ENCODE results near the gene OGFOD3. TPM values are rescaled to one million over a fixed set of nuclear protein-coding genes. Genes with fewer than 3 reads are reported as not detected.

The OGFOD3 gene
- total RNA-seq, 1 experiment from 2014 or later, result 25.0 TPM

DNA sequence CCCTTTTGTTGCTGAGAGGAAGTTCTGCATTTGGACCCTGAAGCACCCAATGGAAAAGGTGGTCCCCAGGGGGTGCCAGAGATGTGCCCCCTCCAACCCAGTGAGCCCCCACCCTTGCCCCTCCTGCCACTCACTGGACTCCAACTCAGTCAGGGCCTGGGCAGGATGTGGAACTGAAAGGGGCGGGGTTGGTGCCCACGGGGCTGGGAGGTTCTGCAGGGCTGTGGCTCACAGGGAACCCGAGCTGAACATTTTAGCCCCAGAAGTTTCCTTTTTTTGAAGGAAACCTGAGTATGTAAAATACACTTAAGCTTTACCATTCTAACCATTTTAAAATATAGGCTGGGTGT is 15.8 kb upstream of the OGFOD3 start:
- Histone ChIP-seq H3K4me3 (ENCODE audit: low read depth, low read length, poor library complexity, severe bottlenecking) (no peak overlapping the region), H3K27ac (ENCODE audit: low read depth, low read length, poor library complexity, severe bottlenecking) (no peak overlapping the region), H3K27me3 (replicated peaks; ENCODE audit: insufficient read depth, low read depth, low read length, poor library complexity) (no peaks in the 10 kb centered on the region), H3K9me3 (ENCODE audit: low read depth, low read length, poor library complexity, severe bottlenecking) (no peaks in the 10 kb centered on the region), H3K4me1 (ENCODE audit: insufficient read depth, low read length, poor library complexity, severe bottlenecking) (no peaks in the 10 kb centered on the region), H3K36me3 (ENCODE audit: insufficient read depth, low read length, poor library complexity, severe bottlenecking) (no peaks in the 10 kb centered on the region)
- POLR2A ChIA-PET (ENCODE audit: low non-redundant PET), result interaction anchor here (0.6 kb wide), 1 partner anchor 100 kb away, joined by 3 read pairs; the partner anchor contains the start of gene SECTM1
- BruUV-seq (replicated peaks), result no TSS peak
- TF ChIP-seq CTCF (conservative IDR thresholded peaks at IDR 0.05; ENCODE audit: low read depth, low read length) (no peak), EZH2 (IDR thresholded peaks at IDR 0.05; ENCODE audit: borderline replicate concordance, low read depth, low read length, poor library complexity, severe bottlenecking) (no peak)
- CTCF ChIA-PET, result interaction anchor here (1.0 kb wide), 1 partner anchor 10 kb away, joined by 3 read pairs; no protein-coding TSS in a partner anchor
- DNase-seq (ENCODE audit: low spot score), result no peak
- intact Hi-C loops (cut with micrococcal nuclease; ENCODE audit: unreplicated experiment), result no loop called here

- Histone ChIP-seq H3K27me3 (replicated peaks; ENCODE audit: insufficient read depth, low read depth, low read length, poor library complexity) (no peaks in the 10 kb centered on the region), H3K4me1 (ENCODE audit: insufficient read depth, low read length, poor library complexity, severe bottlenecking) (no peaks in the 10 kb centered on the region), H3K36me3 (ENCODE audit: insufficient read depth, low read length, poor library complexity, severe bottlenecking) (no peaks in the 10 kb centered on the region), H3K27ac (ENCODE audit: low read depth, low read length, poor library complexity, severe bottlenecking) (no peak overlapping the region), H3K4me3 (ENCODE audit: low read depth, low read length, poor library complexity, severe bottlenecking) (no peak overlapping the region), H3K9me3 (ENCODE audit: low read depth, low read length, poor library complexity, severe bottlenecking) (no peaks in the 10 kb centered on the region)
- TF ChIP-seq CTCF (conservative IDR thresholded peaks at IDR 0.05; ENCODE audit: low read depth, low read length) (no peak), EZH2 (IDR thresholded peaks at IDR 0.05; ENCODE audit: borderline replicate concordance, low read depth, low read length, poor library complexity, severe bottlenecking) (no peak)
- BruUV-seq (replicated peaks), result no TSS peak
- POLR2A ChIA-PET (ENCODE audit: low non-redundant PET), result no interaction called here
- CTCF ChIA-PET, result interaction anchor here (0.6 to 1.0 kb wide), 2 partner anchors 9 to 55 kb away, joined by 3 to 5 read pairs; no protein-coding TSS in a partner anchor
- no peak for DNase-seq (ENCODE audit: low spot score)
- intact Hi-C loops (cut with micrococcal nuclease; ENCODE audit: unreplicated experiment), result no loop called here
These were observed 15.3 kb upstream of the OGFOD3 start for GRCh38 chr17:82433560-82434215.

GRCh38 chr17:82432017-82432416 is 13.6 kb upstream of the OGFOD3 start:
- H3K4me3 ChIP-seq (ENCODE audit: low read depth, low read length, poor library complexity, severe bottlenecking), result no peak overlapping the region
- no peak overlapping the region for H3K27ac ChIP-seq (ENCODE audit: low read depth, low read length, poor library complexity, severe bottlenecking)
- no peaks in the 10 kb centered on the region for H3K27me3 ChIP-seq (replicated peaks; ENCODE audit: insufficient read depth, low read depth, low read length, poor library complexity)
- no peak for DNase-seq (ENCODE audit: low spot score)
- ChIA-PET POLR2A (ENCODE audit: low non-redundant PET) (interaction anchor here (0.7 kb wide), 1 partner anchor 429 kb away, joined by 4 read pairs; no protein-coding TSS in a partner anchor), CTCF (no interaction called here)
- H3K4me1 ChIP-seq (ENCODE audit: insufficient read depth, low read length, poor library complexity, severe bottlenecking), result no peaks in the 10 kb centered on the region
- intact Hi-C loops (cut with micrococcal nuclease; ENCODE audit: unreplicated experiment), result no loop called here
- BruUV-seq (replicated peaks), result no TSS peak
- no peaks in the 10 kb centered on the region for H3K9me3 ChIP-seq (ENCODE audit: low read depth, low read length, poor library complexity, severe bottlenecking)
- TF ChIP-seq EZH2 (IDR thresholded peaks at IDR 0.05; ENCODE audit: borderline replicate concordance, low read depth, low read length, poor library complexity, severe bottlenecking), result no peak
- TF ChIP-seq CTCF (conservative IDR thresholded peaks at IDR 0.05; ENCODE audit: low read depth, low read length), result no peak
- H3K36me3 ChIP-seq (ENCODE audit: insufficient read depth, low read length, poor library complexity, severe bottlenecking), result no peaks in the 10 kb centered on the region

All from A673 (cell line).